HG03280 (cell line): ENCODE results near the gene ERBB3.

ENCODE experiments used
- ATAC-seq: cut with Tn5 transposase; IDR thresholded peaks from one replicate; pipeline ENCODE4 v1.9.1; 2021; ENCODE audit warnings: mild to moderate bottlenecking, moderate library complexity; ENCODE audit not compliant: unreplicated experiment

Gene ERBB3

GRCh38 chr12:56078931-56079722 lies 838 bp upstream of the ERBB3 start:
- ATAC-seq, result peak; percentile 65

- ATAC-seq, result no peak
Observed at GRCh38 chr12:56080556-56081138, 682 bp downstream of the ERBB3 start.

- ATAC-seq, result no peak
Observed at GRCh38 chr12:56081393-56082347, 1.7 kb downstream of the ERBB3 start.

- no peak for ATAC-seq
Observed at GRCh38 chr12:56082382-56082781, 2.4 kb downstream of the ERBB3 start.

- no peak for ATAC-seq
Observed at GRCh38 chr12:56082967-56083366, 3.0 kb downstream of the ERBB3 start.

GRCh38 chr12:56084958-56085543 lies 5.1 kb downstream of the ERBB3 start:
- ATAC-seq, result no peak

GRCh38 chr12:56086096-56086495 lies 6.1 kb downstream of the ERBB3 start:
- no peak for ATAC-seq

GRCh38 chr12:56086608-56087007 lies 6.6 kb downstream of the ERBB3 start:
- ATAC-seq, result no peak

GRCh38 chr12:56087220-56087619 lies 7.3 kb downstream of the ERBB3 start:
- no peak for ATAC-seq

GRCh38 chr12:56097738-56098137 lies 17.8 kb downstream of the ERBB3 start:
- ATAC-seq, result no peak

GRCh38 chr12:56098592-56098991 lies 18.6 kb downstream of the ERBB3 start:
- no peak for ATAC-seq

- no peak for ATAC-seq
Observed at GRCh38 chr12:56099787-56100186, 19.8 kb downstream of the ERBB3 start.

GRCh38 chr12:56101045-56101444 lies 21.1 kb downstream of the ERBB3 start:
- no peak for ATAC-seq

GRCh38 chr12:56102683-56103065 lies 22.7 kb downstream of the ERBB3 start:
- no peak for ATAC-seq

GRCh38 chr12:56103066-56103711 lies 23.2 kb downstream of the ERBB3 start:
- no peak for ATAC-seq

- ATAC-seq, result no peak
Observed at GRCh38 chr12:56103823-56104108, 23.8 kb downstream of the ERBB3 start.

- ATAC-seq, result peak; percentile 93
Observed at GRCh38 chr12:56104109-56104814, 24.3 kb downstream of the ERBB3 start, which contains the start of gene PA2G4. Gene PA2G4 (plus strand): TSS chr12:56104559. CDS start chr12:56104738, 179 bp downstream.

- peak; percentile 13 for ATAC-seq
Observed at GRCh38 chr12:56104815-56105608, 25.0 kb downstream of the ERBB3 start.

- ATAC-seq, result no peak
Observed at GRCh38 chr12:56105609-56105902, 25.6 kb downstream of the ERBB3 start.
